Rectal smooth muscle tissue (tissue), 1 donor: Measurements from ENCODE around the gene NACA.
"Not testable (repeated sequence)": the region's sequence is repeated elsewhere in the genome, so short reads cannot be mapped to it uniquely, and the experiment has no call there.

Source experiments
- H3K27ac ChIP-seq: one replicate; pipeline ENCODE4 v1.7.0; 2013; ENCODE audit warnings: low read depth, low read length, inconsistent platforms
- H3K27me3 ChIP-seq: one replicate; pipeline ENCODE4 v1.7.0; 2013; ENCODE audit warnings: low read length; ENCODE audit not compliant: control insufficient read depth, insufficient read depth
- H3K36me3 ChIP-seq: one replicate; pipeline ENCODE4 v1.7.0; 2013; ENCODE audit warnings: low read length; ENCODE audit not compliant: control insufficient read depth, insufficient read depth
- H3K4me1 ChIP-seq: one replicate; pipeline ENCODE4 v1.7.0; 2013; ENCODE audit warnings: low read length; ENCODE audit not compliant: control insufficient read depth, insufficient read depth
- H3K4me3 ChIP-seq: one replicate; pipeline ENCODE4 v1.7.0; 2013; ENCODE audit warnings: low read length
- H3K9ac ChIP-seq: one replicate; pipeline ENCODE4 v1.7.0; 2013; ENCODE audit warnings: low read length

Gene NACA

GRCh38 chr12:56753566-56753965 is 28.5 kb upstream of the NACA start:
- H3K36me3 ChIP-seq, result no peaks in the 10 kb centered on the region
- no peaks in the 10 kb centered on the region for H3K27me3 ChIP-seq
- no peak overlapping the region for H3K27ac ChIP-seq

GRCh38 chr12:56751712-56752598 is 26.9 kb upstream of the NACA start, which contains the start of gene PRIM1:
TSS of gene PRIM1 (minus strand) at chr12:56752323. CDS start at chr12:56752298, 25 bp downstream.
- H3K4me1 ChIP-seq, result no peaks in the 10 kb centered on the region
- H3K27ac ChIP-seq, result peak within 1 kb of the TSS; percentile 41
- H3K9ac ChIP-seq, result peak within 1 kb of the TSS; percentile 90
- peak within 1 kb of the TSS; percentile 95 for H3K4me3 ChIP-seq
- no peaks in the 10 kb centered on the region for H3K27me3 ChIP-seq
- no peaks in the 10 kb centered on the region for H3K36me3 ChIP-seq

More at GRCh38 chr12:56753566-56753965, 28.5 kb upstream of the NACA start:
- Histone ChIP-seq H3K9ac (no peak overlapping the region), H3K4me3 (no peak overlapping the region), H3K4me1 (no peaks in the 10 kb centered on the region)

GRCh38 chr12:56750596-56750995 is 25.5 kb upstream of the NACA start:
- H3K36me3 ChIP-seq, H3K9ac ChIP-seq, H3K4me1 ChIP-seq, H3K27me3 ChIP-seq, H3K27ac ChIP-seq, H3K4me3 ChIP-seq: not testable (repeated sequence)

- Histone ChIP-seq H3K9ac (no peak overlapping the region), H3K27ac (no peak overlapping the region), H3K4me1 (no peaks in the 10 kb centered on the region), H3K36me3 (no peaks in the 10 kb centered on the region), H3K27me3 (no peaks in the 10 kb centered on the region), H3K4me3 (no peak overlapping the region)
These were observed 24.8 kb upstream of the NACA start for GRCh38 chr12:56749853-56750252.

- no peaks in the 10 kb centered on the region for H3K27me3 ChIP-seq
- H3K9ac ChIP-seq, result no peak overlapping the region
- H3K4me1 ChIP-seq, result no peaks in the 10 kb centered on the region
- no peak overlapping the region for H3K27ac ChIP-seq
- H3K36me3 ChIP-seq, result no peaks in the 10 kb centered on the region
- H3K4me3 ChIP-seq, result no peak overlapping the region
These were observed 24.3 kb upstream of the NACA start for GRCh38 chr12:56749359-56749758.

- Histone ChIP-seq H3K27me3 (no peaks in the 10 kb centered on the region), H3K9ac (no peak overlapping the region), H3K4me1 (peaks cover 10% of the 10 kb centered on the region), H3K4me3 (no peak overlapping the region), H3K36me3 (peaks cover 3% of the 10 kb centered on the region), H3K27ac (no peak overlapping the region)
These were observed 3.2 kb upstream of the NACA start for GRCh38 chr12:56728139-56728861.

GRCh38 chr12:56726196-56726675 is 1.1 kb upstream of the NACA start:
- H3K36me3 ChIP-seq, H3K27me3 ChIP-seq, H3K9ac ChIP-seq, H3K4me3 ChIP-seq: not testable (repeated sequence)
- peak overlapping the region; percentile 97 for H3K27ac ChIP-seq
- peaks cover 28% of the 10 kb centered on the region for H3K4me1 ChIP-seq

GRCh38 chr12:56725723-56726102 is 614 bp upstream of the NACA start:
- H3K36me3 ChIP-seq, result peaks cover 6% of the 10 kb centered on the region
- H3K4me3 ChIP-seq, result peak overlapping the region; percentile 100
- H3K4me1 ChIP-seq, result peaks cover 28% of the 10 kb centered on the region
- no peaks in the 10 kb centered on the region for H3K27me3 ChIP-seq
- H3K9ac ChIP-seq, result peak overlapping the region; percentile 77
- H3K27ac ChIP-seq, result peak overlapping the region; percentile 97

- Histone ChIP-seq H3K27me3 (no peaks in the 10 kb centered on the region), H3K4me3 (peak overlapping the region; percentile 100), H3K9ac (peak overlapping the region; percentile 100), H3K27ac (peak overlapping the region; percentile 97), H3K36me3 (peaks cover 9% of the 10 kb centered on the region), H3K4me1 (peaks cover 28% of the 10 kb centered on the region)
These were observed 463 bp downstream of the NACA start for GRCh38 chr12:56724701-56724971.

- H3K27me3 ChIP-seq, result no peaks in the 10 kb centered on the region
- H3K4me1 ChIP-seq, result peaks cover 28% of the 10 kb centered on the region
- H3K27ac ChIP-seq, result peak overlapping the region; percentile 97
- peaks cover 9% of the 10 kb centered on the region for H3K36me3 ChIP-seq
- H3K9ac ChIP-seq, result peak overlapping the region; percentile 100
- peak overlapping the region; percentile 100 for H3K4me3 ChIP-seq
These were observed 1.0 kb downstream of the NACA start for GRCh38 chr12:56723889-56724700.

GRCh38 chr12:56723352-56723751 is 1.7 kb downstream of the NACA start:
- peak overlapping the region; percentile 100 for H3K4me3 ChIP-seq
- no peaks in the 10 kb centered on the region for H3K27me3 ChIP-seq
- peaks cover 9% of the 10 kb centered on the region for H3K36me3 ChIP-seq
- H3K9ac ChIP-seq, result no peak overlapping the region
- H3K4me1 ChIP-seq, result peaks cover 28% of the 10 kb centered on the region
- peak overlapping the region; percentile 97 for H3K27ac ChIP-seq

GRCh38 chr12:56722832-56723231 is 2.3 kb downstream of the NACA start:
- no peak overlapping the region for H3K9ac ChIP-seq
- peak overlapping the region; percentile 38 for H3K4me3 ChIP-seq
- no peak overlapping the region for H3K27ac ChIP-seq
- no peaks in the 10 kb centered on the region for H3K27me3 ChIP-seq
- peaks cover 28% of the 10 kb centered on the region for H3K4me1 ChIP-seq
- H3K36me3 ChIP-seq, result peaks cover 9% of the 10 kb centered on the region
